Glomerular endothelial cell (primary cell): ENCODE data around the gene CDC42EP5. TPM values are rescaled to one million over a fixed set of nuclear protein-coding genes. Genes with fewer than 3 reads are reported as not detected.

Source experiments
- DNase-seq: peaks from one replicate; pipeline ENCODE4 v3.0.0-alpha.2; 2011; ENCODE audit warnings: low read depth, low spot score; ENCODE audit errors: extremely low read depth
- total RNA-seq: library from RNA; depleted of rRNA; stranded (reverse); fragments of >200 nt; gene quantifications from 2 replicates; pipeline ENCODE4 v1.2.3, GENCODE V29; 2015

CDC42EP5 gene
- total RNA-seq, 1 donor from 2014 or later = 172 TPM

GRCh38 chr19:54462655-54463530, 10.2 kb downstream of the CDC42EP5 start:
- DNase-seq = no peak

GRCh38 chr19:54462047-54462654, 10.9 kb downstream of the CDC42EP5 start:
- DNase-seq = no peak

- no peak for DNase-seq
Measured at GRCh38 chr19:54461613-54462012, 11.5 kb downstream of the CDC42EP5 start.

GRCh38 chr19:54461210-54461609, 11.9 kb downstream of the CDC42EP5 start:
- DNase-seq = no peak

GRCh38 chr19:54460230-54461005, 12.7 kb downstream of the CDC42EP5 start:
- no peak for DNase-seq

GRCh38 chr19:54459282-54460229, 13.5 kb downstream of the CDC42EP5 start:
- no peak for DNase-seq

- DNase-seq = no peak
Measured at GRCh38 chr19:54458648-54459281, 14.3 kb downstream of the CDC42EP5 start.

- DNase-seq = no peak
Measured at GRCh38 chr19:54457773-54458647, 15.1 kb downstream of the CDC42EP5 start.

- DNase-seq = no peak
Measured at GRCh38 chr19:54456423-54457373, 16.4 kb downstream of the CDC42EP5 start.

GRCh38 chr19:54455786-54456422, 17.2 kb downstream of the CDC42EP5 start:
- DNase-seq = no peak

- no peak for DNase-seq
Measured at GRCh38 chr19:54454781-54455675, 18.1 kb downstream of the CDC42EP5 start.

GRCh38 chr19:54453921-54454780, 18.9 kb downstream of the CDC42EP5 start:
- no peak for DNase-seq

- DNase-seq = no peak
Measured at GRCh38 chr19:54452626-54453025, 20.5 kb downstream of the CDC42EP5 start.

GRCh38 chr19:54451997-54452396, 21.1 kb downstream of the CDC42EP5 start:
- no peak for DNase-seq

GRCh38 chr19:54451331-54451871, 21.7 kb downstream of the CDC42EP5 start:
- DNase-seq = no peak
